Left ventricle myocardium inferior (tissue), 1 donor: ENCODE data around the gene GNG10. TPM values are rescaled to one million over a fixed set of nuclear protein-coding genes. Genes with fewer than 3 reads are reported as not detected.
"Not testable (repeated sequence)": the region's sequence is repeated elsewhere in the genome, so short reads cannot be mapped to it uniquely, and the experiment has no call there.

Source experiments
- DNase-seq: peaks from one replicate; pipeline ENCODE4 v3.0.0-alpha.2; 2020
- H3K27ac ChIP-seq: fragments of 200-600 bp; replicated peaks from 2 replicates; pipeline ENCODE4 v1.8.0; 2021
- H3K27me3 ChIP-seq: fragments of 200-600 bp; 2 replicates; pipeline ENCODE4 v1.8.0; 2021; ENCODE audit warnings: low read depth
- H3K36me3 ChIP-seq: fragments of 200-600 bp; 2 replicates; pipeline ENCODE4 v1.8.0; 2021
- H3K4me1 ChIP-seq: fragments of 200-600 bp; 2 replicates; pipeline ENCODE4 v1.8.0; 2021
- H3K4me3 ChIP-seq: fragments of 200-600 bp; 2 replicates; pipeline ENCODE4 v1.8.0; 2021; ENCODE audit warnings: mild to moderate bottlenecking, moderate library complexity
- H3K9me3 ChIP-seq: fragments of 200-600 bp; replicated peaks from 2 replicates; pipeline ENCODE4 v1.8.0; 2021
- CTCF ChIP-seq: fragments of 200-600 bp; IDR thresholded peaks from 2 replicates; pipeline ENCODE4 v1.8.0; 2021; ENCODE audit warnings: antibody characterized with exemption, mild to moderate bottlenecking, borderline replicate concordance
- intact Hi-C: fragments of 100-400 bp; cut with micrococcal nuclease; formaldehyde crosslinking; loops from one replicate; pipeline ENCODE4 v1.11.0; 2022
- total RNA-seq: library from RNA; stranded (reverse); fragmentation: NEBNext Ultra II Directional; extraction: Animal tissue kit (Norgen Biotek cat#: 25700); gene quantifications from one replicate; pipeline ENCODE4 v1.2.1, GENCODE V29; 2021
- donor health status: DM: no; HTN: yes; CAD: no; lungs with severe emphysema.

GNG10 gene
- total RNA-seq, 1 donor from 2014 or later: 27.4 TPM

- Histone ChIP-seq H3K36me3 (peaks cover 19% of the 10 kb centered on the region), H3K4me3 (peak overlapping the region; percentile 85), H3K9me3 (no peaks in the 10 kb centered on the region), H3K4me1 (peaks cover 25% of the 10 kb centered on the region), H3K27ac (peak overlapping the region; percentile 86), H3K27me3 (no peaks in the 10 kb centered on the region)
- intact Hi-C loops: no loop called here
- DNase-seq: no peak
- no peak for TF ChIP-seq CTCF
Measured at GRCh38 chr9:111663301-111663823, 2.0 kb downstream of the GNG10 start.

- H3K9me3 ChIP-seq: no peaks in the 10 kb centered on the region
- H3K4me3 ChIP-seq: no peak overlapping the region
- no peak for DNase-seq
- peaks cover 49% of the 10 kb centered on the region for H3K36me3 ChIP-seq
- intact Hi-C loops: no loop called here
- TF ChIP-seq CTCF: no peak
- H3K27me3 ChIP-seq: no peaks in the 10 kb centered on the region
- H3K4me1 ChIP-seq: peaks cover 5% of the 10 kb centered on the region
- no peak overlapping the region for H3K27ac ChIP-seq
Measured at GRCh38 chr9:111668026-111668573, 6.7 kb downstream of the GNG10 start.

GRCh38 chr9:111668601-111669000, 7.2 kb downstream of the GNG10 start:
- intact Hi-C loops, H3K27ac ChIP-seq, H3K4me3 ChIP-seq, H3K9me3 ChIP-seq, H3K4me1 ChIP-seq, DNase-seq, H3K27me3 ChIP-seq: not testable (repeated sequence)
- peaks cover 49% of the 10 kb centered on the region for H3K36me3 ChIP-seq

GRCh38 chr9:111674319-111674718, 12.9 kb downstream of the GNG10 start:
- no peak for TF ChIP-seq CTCF
- Histone ChIP-seq H3K27me3 (no peaks in the 10 kb centered on the region), H3K4me3 (no peak overlapping the region), H3K9me3 (no peaks in the 10 kb centered on the region), H3K27ac (no peak overlapping the region), H3K4me1 (no peaks in the 10 kb centered on the region), H3K36me3 (peaks cover 39% of the 10 kb centered on the region)
- intact Hi-C loops: no loop called here
- DNase-seq: no peak

- intact Hi-C loops: no loop called here
Measured at GRCh38 chr9:111676116-111676515, 14.7 kb downstream of the GNG10 start.

More at GRCh38 chr9:111676116-111676515, 14.7 kb downstream of the GNG10 start:
- Histone ChIP-seq H3K36me3 (peaks cover 40% of the 10 kb centered on the region), H3K4me3 (no peak overlapping the region), H3K27me3 (no peaks in the 10 kb centered on the region), H3K27ac (no peak overlapping the region), H3K9me3 (no peaks in the 10 kb centered on the region), H3K4me1 (no peaks in the 10 kb centered on the region)
- no peak for TF ChIP-seq CTCF
- no peak for DNase-seq
